ENCODE data around the gene FGF8.

Gene FGF8

GRCh38 chr10:101771380-101771779, 4.5 kb downstream of the FGF8 start:
- in situ Hi-C loops (cut with MboI; ENCODE audit: low sequenced_read_pairs), result no loop called here

- in situ Hi-C loops (cut with MboI; ENCODE audit: low sequenced_read_pairs), result no loop called here
These were observed 5.3 kb downstream of the FGF8 start for GRCh38 chr10:101770331-101771215.

DNA sequence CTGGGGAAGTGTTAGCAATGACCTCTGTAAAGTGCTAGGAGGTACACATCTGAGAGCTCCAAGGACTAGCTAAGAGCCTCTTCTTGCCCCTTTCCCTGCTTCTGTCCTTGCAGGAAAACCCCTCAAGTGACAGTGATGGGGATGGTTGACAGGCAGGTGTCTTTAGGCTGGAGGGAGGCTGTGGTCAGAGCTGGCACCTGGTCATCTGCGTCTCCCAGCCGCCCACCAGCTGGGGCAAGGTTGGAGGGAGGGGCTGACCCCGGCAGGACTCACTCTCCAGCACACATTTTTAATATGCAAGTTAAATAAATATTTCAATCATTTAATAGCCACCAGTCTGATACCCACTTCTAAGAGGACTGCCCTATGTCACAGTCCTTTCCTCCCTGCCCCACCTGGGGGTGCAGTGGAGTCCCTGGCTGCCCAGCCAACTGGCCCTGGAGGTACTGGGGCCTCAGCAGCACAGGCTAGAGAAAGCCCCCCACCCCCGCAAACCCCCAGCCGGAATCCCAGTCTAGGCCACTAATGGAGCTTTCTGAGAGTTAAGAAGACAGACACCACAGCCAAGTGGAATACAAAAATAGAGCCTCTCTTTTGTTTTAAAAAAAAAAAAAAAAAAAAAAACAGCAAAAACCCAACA, 6.3 kb downstream of the FGF8 start:
- in situ Hi-C loops (cut with MboI; ENCODE audit: low sequenced_read_pairs), result no loop called here

GRCh38 chr10:101768791-101769170, 7.1 kb downstream of the FGF8 start:
- in situ Hi-C loops (cut with MboI; ENCODE audit: low sequenced_read_pairs), result no loop called here

GRCh38 chr10:101767966-101768790, 7.7 kb downstream of the FGF8 start:
- in situ Hi-C loops (cut with MboI; ENCODE audit: low sequenced_read_pairs), result no loop called here

DNA sequence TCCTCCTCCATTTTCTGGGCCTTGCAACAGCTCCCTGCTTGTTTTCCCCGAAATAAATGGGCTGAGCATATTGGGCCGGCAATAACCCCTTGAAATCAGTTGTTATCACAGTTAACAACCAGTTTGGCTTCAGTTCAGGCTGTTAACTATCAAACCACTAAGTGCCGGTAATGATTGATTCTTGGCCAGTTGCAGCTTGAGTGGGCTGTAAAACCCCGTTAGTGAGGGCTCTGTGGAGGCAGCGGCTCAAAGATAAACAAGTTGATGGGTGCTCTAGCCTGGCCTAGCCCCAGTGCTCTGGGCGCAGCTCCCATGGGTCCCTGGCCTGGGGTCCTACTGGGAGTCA, 8.3 kb downstream of the FGF8 start:
- in situ Hi-C loops (cut with MboI; ENCODE audit: low sequenced_read_pairs), result no loop called here

GRCh38 chr10:101766753-101767599, 8.9 kb downstream of the FGF8 start:
- in situ Hi-C loops (cut with MboI; ENCODE audit: low sequenced_read_pairs), result no loop called here

GRCh38 chr10:101766306-101766705, 9.6 kb downstream of the FGF8 start:
- in situ Hi-C loops (cut with MboI; ENCODE audit: low sequenced_read_pairs), result no loop called here

- in situ Hi-C loops (cut with MboI; ENCODE audit: low sequenced_read_pairs), result no loop called here
These were observed 12.6 kb downstream of the FGF8 start for GRCh38 chr10:101763141-101763846.

GRCh38 chr10:101762736-101763135, 13.2 kb downstream of the FGF8 start:
- in situ Hi-C loops (cut with MboI; ENCODE audit: low sequenced_read_pairs), result no loop called here

GRCh38 chr10:101761226-101761625, 14.7 kb downstream of the FGF8 start:
- in situ Hi-C loops (cut with MboI; ENCODE audit: low sequenced_read_pairs), result no loop called here

DNA sequence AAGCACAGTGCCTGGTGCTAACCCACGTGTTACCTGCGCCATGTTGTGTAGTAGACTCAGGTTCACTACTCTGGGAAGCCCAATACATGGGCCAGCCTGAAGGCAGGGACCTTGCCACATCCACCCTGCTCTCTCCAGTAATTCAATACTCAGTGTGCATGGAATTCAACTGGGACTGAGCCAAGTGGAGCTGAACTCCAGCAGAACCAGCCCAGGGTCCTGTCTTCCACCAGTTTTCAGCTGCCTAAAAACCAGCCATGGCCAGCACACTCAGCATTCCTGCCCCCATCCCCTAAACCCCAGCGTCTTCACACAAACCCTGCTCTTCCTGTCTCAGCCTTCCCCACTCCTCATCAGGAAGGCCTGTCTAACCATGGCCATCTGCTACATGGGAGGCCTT, 15.4 kb downstream of the FGF8 start:
- in situ Hi-C loops (cut with MboI; ENCODE audit: low sequenced_read_pairs), result no loop called here

GRCh38 chr10:101759309-101760247, 16.3 kb downstream of the FGF8 start:
- in situ Hi-C loops (cut with MboI; ENCODE audit: low sequenced_read_pairs), result no loop called here

DNA sequence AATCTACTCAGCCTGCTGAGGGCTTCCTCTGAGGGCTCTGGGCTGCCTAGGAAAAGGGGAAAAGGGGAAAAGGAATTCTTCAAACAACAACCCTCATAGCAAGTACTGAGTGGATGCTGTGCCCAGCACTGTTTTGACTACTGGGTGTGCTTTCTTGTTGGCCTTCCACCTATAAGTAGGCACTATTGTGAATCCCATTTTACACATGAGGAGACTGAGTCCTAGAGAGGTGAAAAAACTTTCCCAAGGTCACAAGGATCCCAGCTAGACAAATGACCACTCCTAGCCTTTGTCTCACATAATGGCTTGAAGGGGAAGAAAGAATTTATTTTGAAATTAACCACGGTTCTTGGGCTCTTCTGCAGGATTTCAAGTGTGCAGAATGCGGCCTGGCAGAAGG, 17.1 kb downstream of the FGF8 start:
- in situ Hi-C loops (cut with MboI; ENCODE audit: low sequenced_read_pairs), result no loop called here

- in situ Hi-C loops (cut with MboI; ENCODE audit: low sequenced_read_pairs), result no loop called here
These were observed 23.7 kb downstream of the FGF8 start for GRCh38 chr10:101752241-101752640.

- in situ Hi-C loops (cut with MboI; ENCODE audit: low sequenced_read_pairs), result no loop called here
These were observed 26.6 kb downstream of the FGF8 start for GRCh38 chr10:101749047-101750016.

- in situ Hi-C loops (cut with MboI; ENCODE audit: low sequenced_read_pairs), result no loop called here
These were observed 27.4 kb downstream of the FGF8 start for GRCh38 chr10:101748496-101748895.
